Astrocyte (in vitro differentiated cells and primary cell): ENCODE data around the gene C19orf12.

Source experiments
- EZH2 ChIP-seq: IDR thresholded peaks from 2 replicates; pipeline ENCODE4 v1.6.1; 2012; ENCODE audit warnings: mild to moderate bottlenecking, low read length, inconsistent platforms; ENCODE audit not compliant: insufficient read depth
- TF ChIP-seq, protein P1 (sequence below): IDR thresholded peaks from 2 replicates; pipeline ENCODE4 v1.5.1; 2011; ENCODE audit warnings: low read depth, mild to moderate bottlenecking, inconsistent platforms, low read length, moderate library complexity; ENCODE audit not compliant: insufficient read depth

- TF ChIP-seq, protein P1, sequence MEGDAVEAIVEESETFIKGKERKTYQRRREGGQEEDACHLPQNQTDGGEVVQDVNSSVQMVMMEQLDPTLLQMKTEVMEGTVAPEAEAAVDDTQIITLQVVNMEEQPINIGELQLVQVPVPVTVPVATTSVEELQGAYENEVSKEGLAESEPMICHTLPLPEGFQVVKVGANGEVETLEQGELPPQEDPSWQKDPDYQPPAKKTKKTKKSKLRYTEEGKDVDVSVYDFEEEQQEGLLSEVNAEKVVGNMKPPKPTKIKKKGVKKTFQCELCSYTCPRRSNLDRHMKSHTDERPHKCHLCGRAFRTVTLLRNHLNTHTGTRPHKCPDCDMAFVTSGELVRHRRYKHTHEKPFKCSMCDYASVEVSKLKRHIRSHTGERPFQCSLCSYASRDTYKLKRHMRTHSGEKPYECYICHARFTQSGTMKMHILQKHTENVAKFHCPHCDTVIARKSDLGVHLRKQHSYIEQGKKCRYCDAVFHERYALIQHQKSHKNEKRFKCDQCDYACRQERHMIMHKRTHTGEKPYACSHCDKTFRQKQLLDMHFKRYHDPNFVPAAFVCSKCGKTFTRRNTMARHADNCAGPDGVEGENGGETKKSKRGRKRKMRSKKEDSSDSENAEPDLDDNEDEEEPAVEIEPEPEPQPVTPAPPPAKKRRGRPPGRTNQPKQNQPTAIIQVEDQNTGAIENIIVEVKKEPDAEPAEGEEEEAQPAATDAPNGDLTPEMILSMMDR = no peak
- no peak for TF ChIP-seq EZH2
Measured at GRCh38 chr19:29686285-29686805, 28.7 kb downstream of the C19orf12 start.
